Sigmoid colon (tissue), 7 donors: ENCODE measurements around the gene DHRS4. TPM values are rescaled to one million over a fixed set of nuclear protein-coding genes. Genes with fewer than 3 reads are reported as not detected.
"Not testable (repeated sequence)": the region's sequence is repeated elsewhere in the genome, so short reads cannot be mapped to it uniquely, and the experiment has no call there.

ENCODE experiments used
- DNase-seq: peaks from one replicate; pipeline ENCODE4 v3.0.0-alpha.2; 2019
- H3K27ac ChIP-seq, 4 donors: fragments of 200-600 bp; sonication (generic); one replicate each; pipeline ENCODE4 v1.5.1; 2016 to 2019; ENCODE audit warnings: mild to moderate bottlenecking in 1 of 4
- H3K27me3 ChIP-seq, 3 donors: fragments of 200-600 bp; sonication (generic); one replicate each; pipeline ENCODE4 v1.5.1; 2019; ENCODE audit warnings: mild to moderate bottlenecking in 1 of 3
- H3K36me3 ChIP-seq, 4 donors: fragments of 200-600 bp; sonication (generic); one replicate each; pipeline ENCODE4 v1.5.1; 2016 to 2019
- H3K4me1 ChIP-seq, 4 donors: fragments of 200-600 bp; sonication (generic); one replicate each; pipeline ENCODE4 v1.5.1; 2017 to 2019
- H3K4me3 ChIP-seq, 4 donors: fragments of 200-600 bp; sonication (generic); one replicate each; pipeline ENCODE4 v1.5.1; 2017 to 2019; ENCODE audit warnings: mild to moderate bottlenecking in 2 of 4, moderate library complexity in 1 of 4
- H3K9me3 ChIP-seq, 4 donors: fragments of 200-600 bp in 3 of 4; sonication (generic) in 3 of 4; one replicate each; pipeline versions ENCODE4 v1.5.1 to v1.6.1; 2013 to 2019
- CTCF ChIP-seq, 4 experiments: fragments of 450-650 bp in 3 of 4; fragments of 200-600 bp in 1 of 4; IDR thresholded peaks; one replicate each; pipeline ENCODE4 v1.5.1; 2016 to 2019; ENCODE audit warnings: antibody characterized with exemption in 4 of 4, mild to moderate bottlenecking in 3 of 4, moderate library complexity in 2 of 4
- EP300 ChIP-seq, 4 donors: sonication (generic); formaldehyde crosslinking; IDR thresholded peaks; one replicate each; pipeline ENCODE4 v1.6.1; 2017; ENCODE audit warnings: antibody characterized with exemption in 4 of 4
- POLR2A ChIP-seq, 2 donors: fragments of 450-650 bp; IDR thresholded peaks; one replicate each; pipeline ENCODE4 v1.6.1; 2016; ENCODE audit warnings: antibody characterized with exemption in 2 of 2, mild to moderate bottlenecking in 2 of 2, moderate library complexity in 2 of 2
- POLR2AphosphoS5 ChIP-seq, 4 donors: sonication (generic); formaldehyde crosslinking; IDR thresholded peaks; one replicate each; pipeline ENCODE4 v1.6.1; 2017; ENCODE audit warnings: antibody characterized with exemption in 4 of 4
- WGBS, 2 donors: extraction: QIAGEN DNeasy Blood & Tissue Kit; methylation state at CpG; one replicate each; pipeline ENCODE4 v1.1.7; 2013; 5-methylcytosine and 5-hydroxymethylcytosine counted together
- intact Hi-C: fragments of 100-400 bp; cut with DNase I; formaldehyde crosslinking; loops from one replicate; pipeline ENCODE4 v1.15.1; 2023
- polyA plus RNA-seq, 3 donors: library from polyadenylated mRNA; stranded (reverse); fragments of 200-250 nt; gene quantifications; one replicate each; pipeline ENCODE4 v1.2.3, GENCODE V29; 2013
- total RNA-seq, 4 donors: library from RNA; depleted of rRNA; stranded (reverse); fragments of >200 nt; gene quantifications; one replicate each; pipeline ENCODE4 v1.1.0, GENCODE V29; 2016
- donor health status: healthy with polysubstance abuse.
- donor health status: Bipolar disorder and iron deficiency.
- donor health status: healthy.

The DHRS4 gene
- total and polyA plus RNA-seq, 7 donors: 23.8 to 87.1 (median 52.4) TPM

GRCh38 chr14:23941669-23942068 lies 11.9 kb upstream of the DHRS4 start:
- no peak for DNase-seq
- Histone ChIP-seq H3K4me1 (no peaks in the 10 kb centered on the region), H3K27me3 (no peaks in the 10 kb centered on the region), H3K4me3 (no peak overlapping the region), H3K27ac (no peak overlapping the region), H3K9me3 (no peaks in the 10 kb centered on the region), H3K36me3 (peaks cover 0 to 13% (median 2%) of the 10 kb centered on the region in 4 donors)
- intact Hi-C loops: no loop called here
- TF ChIP-seq CTCF (IDR thresholded peaks at IDR 0.05) (no peak), POLR2A (IDR thresholded peaks at IDR 0.05) (no peak), POLR2AphosphoS5 (IDR thresholded peaks at IDR 0.05) (no peak), EP300 (IDR thresholded peaks at IDR 0.05) (no peak)

- H3K27ac ChIP-seq: no peak overlapping the region
- peaks cover 0 to 13% (median 2%) of the 10 kb centered on the region in 4 donors for H3K36me3 ChIP-seq
- no peak for TF ChIP-seq EP300 (IDR thresholded peaks at IDR 0.05)
- no peak for TF ChIP-seq POLR2A (IDR thresholded peaks at IDR 0.05)
- no peak for TF ChIP-seq CTCF (IDR thresholded peaks at IDR 0.05)
- TF ChIP-seq POLR2AphosphoS5 (IDR thresholded peaks at IDR 0.05): no peak
- H3K4me1 ChIP-seq: no peaks in the 10 kb centered on the region
- intact Hi-C loops: no loop called here
- H3K9me3 ChIP-seq: no peaks in the 10 kb centered on the region
- WGBS, 2 donors: 83 to 84% methylated on average over 7 of the region's 7 CpGs
- no peaks in the 10 kb centered on the region for H3K27me3 ChIP-seq
- DNase-seq: no peak
- H3K4me3 ChIP-seq: no peak overlapping the region
Measured at GRCh38 chr14:23942587-23942986, 11.0 kb upstream of the DHRS4 start.

- H3K27me3 ChIP-seq, H3K4me3 ChIP-seq, H3K9me3 ChIP-seq, DNase-seq, H3K36me3 ChIP-seq, intact Hi-C loops, H3K27ac ChIP-seq: not testable (repeated sequence)
- WGBS, 2 donors: 77 to 96% methylated on average over 2 of the region's 2 CpGs
- peaks cover 0 to 20% (median 17%) of the 10 kb centered on the region in 4 donors for H3K4me1 ChIP-seq
Measured at GRCh38 chr14:23949069-23949468, 4.5 kb upstream of the DHRS4 start.

GRCh38 chr14:23950411-23951135 lies 3.0 kb upstream of the DHRS4 start:
- DNase-seq: no peak
- TF ChIP-seq EP300 (IDR thresholded peaks at IDR 0.05) (no peak), CTCF (IDR thresholded peaks at IDR 0.05) (no peak), POLR2AphosphoS5 (IDR thresholded peaks at IDR 0.05) (no peak), POLR2A (IDR thresholded peaks at IDR 0.05) (no peak)
- H3K36me3 ChIP-seq: peaks cover 0 to under 1% (median 0%) of the 10 kb centered on the region in 4 donors
- 98% methylated on average over 6 of the region's 6 CpGs for WGBS, 2 donors
- no peaks in the 10 kb centered on the region for H3K27me3 ChIP-seq
- H3K27ac ChIP-seq: no peak overlapping the region
- peaks cover 0 to 30% (median 28%) of the 10 kb centered on the region in 4 donors for H3K4me1 ChIP-seq
- H3K9me3 ChIP-seq: no peaks in the 10 kb centered on the region
- no peak overlapping the region for H3K4me3 ChIP-seq
- intact Hi-C loops: loop anchor here (5.0 kb wide), 1 partner anchor 318 kb away; no protein-coding TSS in a partner anchor

GRCh38 chr14:23951136-23951466 lies 2.5 kb upstream of the DHRS4 start:
- WGBS, 2 donors: 90 to 92% methylated on average over 3 of the region's 3 CpGs
- not testable (repeated sequence) for H3K36me3 ChIP-seq
- intact Hi-C loops: loop anchor here (5.0 kb wide), 1 partner anchor 319 kb away; no protein-coding TSS in a partner anchor

More at GRCh38 chr14:23951136-23951466, 2.5 kb upstream of the DHRS4 start:
- not testable (repeated sequence) for H3K9me3 ChIP-seq, H3K4me3 ChIP-seq, DNase-seq, H3K27me3 ChIP-seq, H3K27ac ChIP-seq
- H3K4me1 ChIP-seq: peaks cover 0 to 30% (median 28%) of the 10 kb centered on the region in 4 donors
